GM18858 (cell line): Measurements from ENCODE around the gene DLG2.
"Not testable (repeated sequence)": the region's sequence is repeated elsewhere in the genome, so short reads cannot be mapped to it uniquely, and the experiment has no call there.

Source experiments
- ATAC-seq: cut with Tn5 transposase; IDR thresholded peaks from one replicate; pipeline ENCODE4 v1.9.1; 2021; ENCODE audit not compliant: unreplicated experiment

DLG2 gene

GRCh38 chr11:85647078-85647477 lies 19.9 kb upstream of the DLG2 start:
- ATAC-seq, result peak; percentile 2

DNA sequence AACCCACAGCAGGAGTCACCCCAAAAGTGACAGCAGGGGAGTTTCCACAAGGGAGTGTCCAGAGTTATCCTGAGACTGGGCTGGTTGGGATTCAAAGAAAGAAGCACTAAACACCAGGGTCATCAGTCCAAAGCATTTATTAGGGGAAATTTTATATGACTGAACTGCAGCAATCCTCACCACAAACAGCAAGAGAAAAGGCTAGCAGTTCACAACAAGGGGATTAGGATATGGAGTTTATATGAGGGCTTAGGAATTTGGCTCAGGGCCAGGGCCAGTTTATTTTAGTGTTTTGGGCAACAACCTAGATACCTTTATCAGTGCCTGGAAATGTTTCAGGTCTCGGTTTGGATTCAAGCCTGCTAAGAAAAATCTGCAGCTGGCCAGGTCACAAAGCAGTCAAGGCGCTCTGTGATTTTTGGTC lies 16.1 kb upstream of the DLG2 start:
- no peak for ATAC-seq

DNA sequence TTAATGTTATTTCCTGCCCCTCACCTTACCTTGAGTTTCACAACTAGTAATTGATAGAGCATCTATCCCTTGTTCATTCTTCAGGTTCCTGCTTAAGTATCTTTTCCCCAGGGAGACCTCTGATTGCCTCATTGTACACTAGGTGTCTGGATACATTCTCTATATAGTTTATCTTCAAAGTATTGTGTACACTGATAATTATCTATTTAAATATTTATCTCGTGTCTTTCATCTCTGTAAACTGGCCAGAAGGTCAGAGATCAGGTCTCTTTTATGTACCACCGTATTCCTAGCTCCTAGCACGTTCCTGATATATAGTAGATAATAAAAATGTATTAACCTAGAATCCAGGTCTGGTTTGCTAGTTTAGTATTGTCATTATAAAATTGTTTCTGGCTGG lies 7.6 kb upstream of the DLG2 start:
- ATAC-seq, result no peak

GRCh38 chr11:85628771-85629341 lies 1.7 kb upstream of the DLG2 start:
- ATAC-seq, result peak; percentile 0

DNA sequence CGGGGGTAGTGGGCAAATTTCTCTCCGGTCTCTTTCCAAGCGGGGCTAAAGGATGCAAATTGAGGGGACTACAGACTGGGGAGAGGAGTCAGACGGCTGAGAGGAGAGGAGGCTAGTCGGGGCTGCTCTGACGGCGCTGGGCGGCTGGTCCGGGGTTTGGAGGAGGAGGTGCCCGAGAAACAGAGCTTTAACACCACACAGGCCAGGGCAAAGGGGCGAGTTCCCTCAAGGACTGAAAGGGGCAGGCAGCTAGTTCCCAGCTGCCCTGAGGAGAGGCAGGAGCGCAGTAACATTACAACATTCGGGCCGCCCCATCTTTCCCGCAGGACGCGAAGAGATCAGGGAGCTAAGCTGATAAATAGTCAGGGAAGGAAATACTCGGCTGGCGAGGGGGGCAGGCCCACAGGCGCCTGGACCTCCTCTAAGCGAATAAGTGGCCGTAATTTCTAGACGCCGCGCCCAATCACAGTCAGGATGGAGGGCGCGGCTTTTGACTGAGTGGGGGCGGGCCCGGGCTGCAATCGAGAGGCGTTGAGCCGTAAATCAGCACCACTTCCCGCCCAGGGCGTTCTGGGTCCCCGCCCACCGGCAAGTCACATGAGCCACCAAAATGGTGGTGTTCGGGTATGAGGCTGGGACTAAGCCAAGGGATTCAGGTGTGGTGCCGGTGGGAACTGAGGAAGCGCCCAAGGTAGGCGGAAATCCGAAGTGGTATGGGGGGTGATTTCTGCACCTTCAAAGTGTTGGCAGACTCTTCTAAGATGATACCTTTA lies 1.0 kb upstream of the DLG2 start, which contains the start of gene TMEM126B:
Gene TMEM126B, plus strand, starts transcription at position 596 of the 773 bp plus-strand sequence. Its CDS starts 15 bp downstream, at position 611.
- peak; percentile 98 for ATAC-seq

GRCh38 chr11:85626496-85626895 lies 648 bp downstream of the DLG2 start:
- no peak for ATAC-seq

DNA sequence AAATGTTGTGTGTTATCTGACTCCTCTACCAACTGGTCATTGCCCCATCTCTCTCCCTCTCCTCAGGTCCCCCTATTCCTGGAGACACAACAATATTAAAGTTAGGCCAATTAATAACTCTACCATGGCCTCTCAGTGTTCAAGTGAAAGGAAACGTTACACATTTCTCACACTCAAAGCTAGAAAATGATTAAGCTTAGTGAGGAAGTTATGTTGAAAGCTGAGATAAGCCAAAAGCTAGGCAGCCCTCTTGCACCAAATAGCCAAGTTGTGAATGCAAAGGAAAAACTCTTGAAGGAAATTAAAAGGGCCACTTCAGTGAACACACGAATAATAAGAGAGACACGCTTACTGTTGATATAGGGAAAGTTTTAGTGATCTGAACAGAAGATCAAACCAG lies 6.9 kb downstream of the DLG2 start:
- ATAC-seq, result no peak

DNA sequence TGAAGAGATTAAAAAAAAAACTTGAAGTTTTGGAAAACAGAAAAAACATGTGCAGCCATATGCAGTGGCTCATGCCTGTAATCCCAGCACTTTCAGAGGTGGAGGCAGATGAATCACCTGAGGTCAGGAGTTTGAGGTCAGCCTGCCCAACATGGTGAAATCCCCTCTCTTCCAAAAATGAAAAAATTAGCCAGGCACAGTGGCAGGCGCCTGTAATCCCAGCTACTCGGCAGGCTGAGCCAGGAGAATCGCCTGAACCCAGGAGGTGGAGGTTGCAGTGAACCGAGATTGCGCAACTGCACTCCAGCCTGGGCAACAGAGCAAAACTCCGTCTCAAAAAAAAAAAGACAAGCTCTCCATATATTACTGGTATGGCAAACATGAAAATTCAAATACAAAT lies 7.6 kb downstream of the DLG2 start:
- no peak for ATAC-seq

- not testable (repeated sequence) for ATAC-seq
These were observed 15.5 kb downstream of the DLG2 start for GRCh38 chr11:85611643-85612042.

DNA sequence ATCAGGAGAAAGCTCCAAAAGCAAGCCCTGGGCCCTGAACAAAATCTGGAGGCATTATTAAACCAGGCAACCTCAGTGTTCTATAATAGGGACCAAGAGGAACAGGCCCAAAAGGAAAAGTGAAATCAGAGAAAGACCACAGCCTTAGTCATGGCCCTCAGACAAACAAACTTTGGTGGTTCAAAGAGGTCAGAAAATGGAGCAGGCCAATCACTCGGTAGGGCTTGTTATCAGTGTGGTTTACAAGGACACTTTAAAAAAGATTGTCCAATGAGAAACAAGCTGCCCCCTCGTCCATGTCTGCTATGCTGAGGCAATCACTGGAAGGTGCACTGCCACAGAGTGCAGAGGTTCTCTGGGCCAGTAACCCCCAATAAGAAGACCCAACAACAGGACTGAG lies 17.9 kb downstream of the DLG2 start:
- not testable (repeated sequence) for ATAC-seq

DNA sequence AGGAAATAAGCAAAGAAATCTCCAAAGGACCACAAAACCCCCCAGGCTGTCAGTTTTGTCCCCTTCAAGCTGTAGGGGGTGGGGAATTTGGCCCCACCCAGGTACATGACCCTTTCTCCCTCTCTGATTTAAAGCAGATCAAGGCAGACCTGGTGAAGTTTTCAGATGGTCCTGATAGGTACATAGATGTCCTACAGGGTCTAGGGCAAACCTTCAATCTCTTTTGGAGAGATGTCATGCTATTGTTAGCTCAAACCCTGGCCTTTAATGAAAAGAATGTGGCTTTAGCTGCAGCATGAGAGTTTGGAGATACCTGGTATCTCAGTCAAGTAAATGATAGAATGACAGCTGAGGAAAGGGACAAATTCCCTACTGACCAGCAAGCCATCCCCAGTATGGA lies 18.5 kb downstream of the DLG2 start:
- ATAC-seq, result not testable (repeated sequence)

GRCh38 chr11:85606237-85606636 lies 20.9 kb downstream of the DLG2 start:
- ATAC-seq, result not testable (repeated sequence)

- ATAC-seq, result no peak
These were observed 23.9 kb downstream of the DLG2 start for GRCh38 chr11:85603220-85603619.

- no peak for ATAC-seq
These were observed 24.5 kb downstream of the DLG2 start for GRCh38 chr11:85602526-85603213.

DNA sequence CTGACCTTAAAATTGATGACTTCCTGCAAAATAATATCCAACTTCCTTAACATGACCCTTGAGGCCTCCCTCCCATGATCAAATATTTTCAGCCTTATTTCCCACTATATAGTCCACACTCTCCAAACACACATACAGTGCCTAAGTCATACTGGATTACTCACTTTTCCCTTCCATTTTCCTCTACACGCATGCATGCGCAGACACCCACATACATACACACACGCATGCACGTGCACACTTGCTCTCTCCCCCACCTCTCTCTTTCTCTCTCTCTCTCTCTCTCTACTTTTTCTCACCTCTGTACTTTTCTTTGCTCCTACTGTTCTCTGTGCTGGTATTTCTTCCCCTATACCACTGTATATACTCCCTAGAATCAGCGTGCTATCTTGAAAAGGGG lies 28.1 kb downstream of the DLG2 start:
- no peak for ATAC-seq

- ATAC-seq, result no peak
These were observed 30.3 kb downstream of the DLG2 start for GRCh38 chr11:85596886-85597285.

GRCh38 chr11:85595285-85595884 lies 31.8 kb downstream of the DLG2 start:
- ATAC-seq, result peak; percentile 63

DNA sequence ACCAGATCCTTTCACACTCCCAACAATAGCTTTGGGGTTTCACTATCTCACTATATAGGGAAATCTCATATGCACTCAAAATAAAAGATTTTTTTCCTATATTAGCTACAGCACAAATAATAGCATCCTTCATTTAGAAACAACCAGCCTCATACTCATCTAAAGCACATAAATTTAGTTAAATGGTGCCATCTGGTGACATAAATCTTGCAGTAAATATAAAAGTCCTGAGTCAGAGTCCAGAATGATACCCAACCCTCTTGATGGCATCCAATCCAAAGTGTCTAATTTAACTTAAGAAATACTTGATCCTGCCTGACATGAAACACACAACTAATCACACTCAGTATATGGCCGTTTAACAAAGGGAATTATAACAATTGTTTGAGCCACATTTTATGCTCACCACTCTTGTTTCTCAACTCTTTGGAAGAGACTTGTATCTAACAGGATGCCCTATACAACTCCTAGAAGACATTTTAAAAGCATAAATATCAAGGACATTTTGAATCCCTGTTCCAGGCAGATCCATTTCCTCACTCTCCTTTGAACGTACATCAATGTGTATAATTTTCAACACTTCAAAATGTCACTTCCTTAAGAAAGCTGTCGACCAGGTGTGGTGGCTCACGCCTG lies 36.2 kb downstream of the DLG2 start:
- no peak for ATAC-seq

- no peak for ATAC-seq
These were observed 37.8 kb downstream of the DLG2 start for GRCh38 chr11:85589373-85589772.

DNA sequence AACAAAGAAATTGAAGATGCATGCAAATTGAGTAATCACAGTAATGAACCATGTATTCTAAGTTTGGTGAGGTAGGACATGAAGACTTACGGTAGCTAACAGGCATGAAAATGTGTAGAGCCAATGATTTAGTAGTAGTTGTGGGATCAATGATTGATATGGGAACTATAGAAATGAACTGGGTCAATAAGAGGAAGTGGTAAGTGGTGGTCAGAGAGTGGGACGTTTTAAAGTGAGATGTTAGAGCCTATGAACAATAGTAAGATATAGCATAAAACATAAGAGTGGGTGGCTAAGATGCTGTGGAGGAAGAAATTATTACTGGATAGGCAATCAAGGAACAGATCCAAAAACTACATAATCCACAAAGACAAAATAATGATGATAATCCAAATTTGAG lies 45.0 kb downstream of the DLG2 start:
- ATAC-seq, result no peak

DNA sequence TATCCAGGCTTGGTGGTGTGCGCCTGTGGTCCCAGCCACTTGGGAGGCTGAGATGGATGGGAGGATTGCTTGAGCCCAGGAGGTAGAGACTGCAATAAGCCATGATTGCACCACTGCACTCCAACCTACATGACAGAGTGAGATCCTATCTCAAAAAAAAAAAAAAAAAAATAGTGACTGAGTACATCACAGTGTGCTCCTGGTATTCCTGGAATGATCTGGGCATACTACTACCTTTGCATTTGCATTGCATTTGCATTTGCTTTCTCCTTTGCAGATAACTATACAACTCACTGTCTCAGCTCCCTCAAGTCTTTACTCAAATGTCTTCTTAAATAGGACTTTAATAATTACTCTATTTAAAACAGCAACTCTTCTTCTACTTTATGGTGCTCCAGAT lies 51.8 kb downstream of the DLG2 start:
- no peak for ATAC-seq
